HG03095 (cell line): Measurements from ENCODE around the gene PIK3CA.
A peak's percentile ranks its signal among the peaks of the same experiment; 100 is the strongest.
"Not testable (repeated sequence)": the region's sequence is repeated elsewhere in the genome, so short reads cannot be mapped to it uniquely, and the experiment has no call there.

Experiments used
- ATAC-seq: cut with Tn5 transposase; IDR thresholded peaks from one replicate; pipeline ENCODE4 v1.9.1; 2021; ENCODE audit warnings: moderate library complexity; ENCODE audit not compliant: unreplicated experiment

PIK3CA gene

DNA sequence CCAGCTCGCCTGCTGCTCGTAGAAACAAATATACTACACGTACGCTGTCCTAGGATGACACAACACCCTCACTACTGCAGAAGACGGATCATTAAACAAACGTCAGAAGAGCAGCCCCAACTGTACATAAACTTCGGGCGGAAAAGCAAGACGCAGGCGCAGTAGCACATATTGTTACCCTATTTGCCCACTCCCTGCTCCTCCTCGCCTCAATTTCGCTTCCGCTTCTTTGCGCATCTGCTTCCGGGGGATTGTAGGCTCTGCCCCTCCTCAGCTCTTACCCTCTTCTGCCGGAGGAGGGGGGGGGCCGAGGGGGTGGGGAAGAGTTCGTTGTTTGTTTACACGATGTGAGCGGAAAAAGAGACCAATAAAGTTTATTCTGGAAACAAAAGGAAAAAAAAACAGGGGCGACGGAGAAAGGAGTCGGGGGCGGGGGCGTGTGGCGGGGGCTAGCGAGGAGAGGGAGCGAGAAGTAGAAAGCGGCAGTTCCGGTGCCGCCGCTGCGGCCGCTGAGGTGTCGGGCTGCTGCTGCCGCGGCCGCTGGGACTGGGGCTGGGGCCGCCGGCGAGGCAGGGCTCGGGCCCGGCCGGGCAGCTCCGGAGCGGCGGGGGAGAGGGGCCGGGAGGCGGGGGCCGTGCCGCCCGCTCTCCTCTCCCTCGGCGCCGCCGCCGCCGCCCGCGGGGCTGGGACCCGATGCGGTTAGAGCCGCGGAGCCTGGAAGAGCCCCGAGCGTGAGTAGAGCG lies at the start of gene PIK3CA:
Gene PIK3CA, plus strand, starts transcription at position 485 of the 743 bp plus-strand sequence. CDS start 50,469 bp downstream, outside the sequence.
- peak; percentile 72 for ATAC-seq

DNA sequence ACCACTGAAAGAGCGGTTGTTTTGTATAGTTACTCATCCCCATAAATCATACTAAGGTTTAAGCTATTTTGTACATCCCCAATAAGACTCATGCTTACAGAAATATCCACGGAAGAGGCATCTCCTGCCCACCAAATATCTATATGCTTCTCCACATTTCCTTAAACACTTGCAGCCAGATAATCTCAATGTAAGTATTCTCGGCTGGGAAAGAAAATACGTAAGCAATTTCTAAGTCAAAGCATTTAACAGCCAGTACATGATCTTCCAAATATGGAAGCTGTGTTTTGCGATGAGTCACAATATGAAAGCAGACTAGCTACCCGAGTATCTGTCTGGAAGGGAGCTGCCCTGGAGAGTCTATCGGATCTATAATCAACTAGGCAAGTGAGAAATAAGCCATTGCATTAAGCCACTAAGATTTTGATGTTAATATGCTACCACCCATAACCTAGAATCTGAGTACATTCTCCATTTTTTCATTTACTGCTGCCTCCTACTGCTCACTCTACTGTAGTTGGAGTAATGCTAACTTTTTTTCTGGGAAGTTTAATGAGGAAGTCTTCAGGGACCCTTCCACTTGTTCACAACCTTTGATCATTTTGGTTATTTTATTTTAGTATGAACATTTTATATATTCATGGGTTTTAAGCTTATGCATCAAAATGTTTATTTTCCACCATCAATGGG lies 49.6 kb upstream of the PIK3CA start:
- ATAC-seq = no peak

DNA sequence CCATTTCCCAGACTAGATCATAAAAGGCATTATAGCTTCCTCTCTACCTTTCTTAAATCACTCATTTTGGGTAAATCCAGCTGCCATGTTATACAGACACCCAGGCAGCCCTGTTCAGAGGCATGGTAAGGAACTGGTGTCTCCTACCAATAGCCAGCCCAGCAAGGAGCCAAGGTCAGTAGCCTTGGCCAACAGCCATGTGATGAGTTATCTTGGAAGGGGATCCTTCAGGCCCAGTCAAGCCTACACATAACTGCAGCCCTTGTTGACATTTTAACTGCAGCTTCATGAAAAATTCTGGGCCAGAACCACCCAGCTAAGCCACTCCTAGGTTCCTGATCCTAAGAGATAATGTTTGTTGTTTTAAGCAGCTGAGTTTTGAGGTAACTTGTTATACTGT lies 47.5 kb upstream of the PIK3CA start:
- no peak for ATAC-seq

DNA sequence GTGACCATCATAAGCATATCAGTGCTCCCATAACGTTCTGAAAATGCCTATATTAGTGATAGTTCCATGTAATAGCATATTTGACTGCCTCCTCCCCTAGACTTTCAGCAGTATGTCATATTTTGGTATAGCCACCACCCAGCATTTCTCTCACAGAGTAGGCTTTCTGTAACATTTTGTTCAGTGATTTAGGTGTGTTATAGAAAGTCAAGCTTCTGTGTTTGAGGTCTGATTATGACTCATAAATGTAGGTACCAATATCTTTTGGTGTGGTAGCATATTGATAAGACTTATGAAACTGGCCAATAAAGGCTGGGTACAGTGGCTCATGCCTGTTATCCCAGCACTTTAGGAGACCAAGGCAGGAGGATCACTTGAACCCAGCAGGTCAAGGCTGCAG lies 42.3 kb upstream of the PIK3CA start:
- no peak for ATAC-seq

GRCh38 chr3:179107617-179108016 lies 40.5 kb upstream of the PIK3CA start:
- no peak for ATAC-seq

DNA sequence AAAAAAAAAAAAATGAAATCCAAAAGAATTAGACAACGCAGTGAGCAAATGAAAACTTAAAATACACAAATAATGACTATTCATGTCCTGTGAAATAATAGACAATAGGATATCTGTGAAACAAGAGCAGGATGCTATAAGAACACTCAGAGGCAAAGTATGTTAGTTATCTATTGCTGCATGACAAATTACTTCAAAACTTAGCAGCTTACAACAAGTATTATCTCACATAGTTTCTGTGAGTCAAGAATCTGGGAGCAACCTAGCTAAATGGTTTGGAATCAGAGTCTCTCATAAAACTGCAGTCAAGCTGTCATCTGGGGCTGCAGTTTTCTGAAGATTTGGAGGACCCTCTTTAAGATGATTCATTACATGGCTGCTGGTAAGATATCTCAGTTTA lies 40.1 kb upstream of the PIK3CA start:
- no peak for ATAC-seq

DNA sequence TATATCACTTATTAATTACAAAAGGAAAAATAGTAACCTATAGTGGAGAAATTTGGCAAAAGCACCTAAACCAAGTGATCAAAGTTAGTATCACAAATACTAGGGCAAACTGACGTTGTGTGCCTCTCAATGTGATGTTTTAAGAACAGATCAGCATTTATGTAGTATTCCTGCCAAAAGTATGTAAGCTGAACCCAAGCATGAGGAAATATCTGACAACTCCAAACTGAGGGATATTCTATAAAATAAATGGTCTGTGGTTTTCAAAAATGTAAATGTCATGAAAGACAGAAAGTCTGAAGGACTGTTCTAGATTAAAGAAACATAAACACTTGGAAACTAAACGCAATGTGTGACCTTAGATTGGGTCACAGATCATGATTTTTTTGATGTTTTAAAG lies 34.3 kb upstream of the PIK3CA start:
- ATAC-seq = no peak

- not testable (repeated sequence) for ATAC-seq
Observed at GRCh38 chr3:179115444-179115843, 32.7 kb upstream of the PIK3CA start.

DNA sequence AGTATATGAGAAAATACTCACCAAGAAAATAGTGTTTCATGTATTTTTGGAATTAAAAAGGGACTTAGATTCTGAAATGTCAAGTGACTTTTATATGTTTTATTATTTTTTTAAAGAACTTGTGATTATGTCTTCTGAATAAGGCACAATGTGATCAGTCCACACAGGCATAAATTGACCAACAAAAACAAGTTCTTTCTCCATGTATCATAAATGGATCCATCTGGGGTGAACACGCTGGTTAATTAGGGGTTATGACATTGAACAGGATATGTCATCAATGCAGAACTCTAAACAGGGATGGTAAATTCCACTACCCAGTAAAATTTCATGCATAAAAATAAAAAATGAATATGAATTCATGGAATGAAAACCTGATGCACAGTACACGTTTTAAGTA lies 31.3 kb upstream of the PIK3CA start:
- ATAC-seq = no peak

DNA sequence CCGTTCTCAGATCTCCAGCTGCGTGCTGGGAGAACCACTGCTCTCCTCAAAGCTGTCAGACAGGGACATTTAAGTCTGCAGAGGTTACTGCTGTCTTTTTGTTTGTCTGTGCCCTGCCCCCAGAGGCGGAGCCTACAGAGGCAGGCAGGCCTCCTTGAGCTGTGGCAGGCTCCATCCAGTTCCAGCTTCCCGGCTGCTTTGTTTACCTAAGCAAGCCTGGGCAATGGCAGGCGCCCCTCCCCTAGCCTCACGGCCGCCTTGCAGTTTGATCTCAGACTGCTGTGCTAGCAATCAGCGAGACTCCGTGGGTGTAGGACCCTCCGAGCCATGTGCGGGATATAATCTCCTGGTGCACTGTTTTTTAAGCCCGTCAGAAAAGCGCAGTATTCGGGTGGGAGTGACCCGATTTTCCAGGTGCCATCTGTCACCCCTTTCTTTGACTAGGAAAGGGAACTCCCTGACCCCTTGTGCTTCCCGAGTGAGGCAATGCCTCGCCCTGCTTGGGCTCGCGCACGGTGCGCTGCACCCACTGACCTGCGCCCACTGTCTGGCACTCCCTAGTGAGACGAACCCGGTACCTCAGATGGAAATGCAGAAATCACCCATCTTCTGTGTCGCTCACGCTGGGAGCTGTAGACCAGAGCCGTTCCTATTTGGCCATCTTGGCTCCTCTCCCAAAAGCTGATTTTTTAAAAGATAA lies 15.8 kb upstream of the PIK3CA start:
- not testable (repeated sequence) for ATAC-seq

DNA sequence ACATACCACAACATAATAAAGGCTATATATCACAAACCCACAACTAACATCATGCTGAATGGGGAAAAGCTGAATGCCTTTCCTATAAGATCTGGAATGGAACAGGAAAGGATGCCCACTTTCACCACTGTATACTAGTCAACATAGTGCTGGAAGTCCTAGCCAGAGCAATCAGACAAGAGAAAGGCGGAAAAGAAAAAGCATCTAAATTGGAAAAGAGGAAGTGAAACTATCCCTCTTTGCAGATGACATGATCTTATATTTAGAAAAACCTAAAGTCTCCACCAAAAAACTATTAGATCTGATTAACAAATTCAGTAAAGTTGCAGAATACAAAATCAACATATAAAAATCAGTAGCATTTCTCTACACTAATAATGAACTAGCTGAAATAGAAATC lies 14.6 kb upstream of the PIK3CA start:
- ATAC-seq = no peak

GRCh38 chr3:179136195-179136594 lies 12.0 kb upstream of the PIK3CA start:
- no peak for ATAC-seq

DNA sequence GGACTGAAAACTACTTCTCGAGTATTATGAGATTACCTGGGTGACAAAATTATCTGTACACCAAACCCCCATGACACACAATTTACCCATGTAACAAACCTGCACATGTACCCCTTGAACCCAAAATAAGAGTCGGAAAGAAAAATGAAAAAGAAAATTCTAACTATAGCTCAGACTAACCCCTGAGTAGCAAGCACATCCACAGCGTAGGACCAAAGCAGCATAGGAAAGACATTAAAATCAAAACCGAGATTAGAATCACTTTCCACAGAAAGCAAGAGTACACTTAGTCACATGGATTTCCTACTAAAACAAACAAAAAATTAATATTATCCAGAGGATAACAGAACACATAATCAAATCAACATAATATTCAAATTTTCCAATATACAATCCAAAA lies 6.3 kb upstream of the PIK3CA start:
- no peak for ATAC-seq

GRCh38 chr3:179146911-179147513 lies 1.1 kb upstream of the PIK3CA start:
- peak; percentile 26 for ATAC-seq

- ATAC-seq = peak; percentile 32
Observed at GRCh38 chr3:179147514-179147872, 664 bp upstream of the PIK3CA start.

DNA sequence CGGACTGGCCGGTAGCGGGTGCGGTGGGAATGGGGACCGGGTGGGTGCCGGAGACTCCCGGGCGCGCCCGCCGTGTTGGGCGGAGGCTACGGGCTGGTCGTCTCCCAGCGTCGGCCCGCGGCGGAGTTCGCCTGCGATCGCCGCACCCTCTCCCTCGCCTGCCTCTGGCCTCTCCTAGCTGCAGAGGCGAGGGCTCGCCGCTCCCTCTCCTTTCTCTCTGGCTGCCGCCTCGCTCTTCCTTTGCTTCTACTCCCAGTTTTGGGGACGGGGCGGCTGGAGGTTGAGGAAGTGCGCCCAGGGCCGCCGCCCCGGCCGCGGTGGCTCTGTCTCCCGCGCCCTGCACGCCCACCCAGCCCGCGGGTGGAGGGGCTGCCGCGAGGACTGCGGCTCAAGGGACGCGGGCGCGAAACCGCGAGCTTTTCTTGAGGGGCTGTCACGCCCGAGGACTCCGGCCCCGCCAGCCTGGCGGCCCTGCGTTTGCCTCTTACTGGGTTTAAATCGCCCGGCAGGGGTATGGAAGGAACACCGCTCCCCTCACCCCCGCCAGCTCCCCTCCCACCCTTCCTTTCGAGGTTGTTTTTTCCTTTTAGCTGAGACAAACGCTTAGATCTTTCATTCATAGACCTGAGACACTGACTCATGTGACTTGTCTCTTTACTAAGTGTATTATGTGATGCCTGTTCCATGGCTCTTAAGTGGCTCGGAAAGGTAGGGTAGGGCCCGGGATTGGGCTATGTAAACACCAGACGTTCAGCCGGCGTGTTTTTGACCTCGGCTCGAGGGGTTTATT lies 654 bp downstream of the PIK3CA start:
- ATAC-seq = peak; percentile 13

DNA sequence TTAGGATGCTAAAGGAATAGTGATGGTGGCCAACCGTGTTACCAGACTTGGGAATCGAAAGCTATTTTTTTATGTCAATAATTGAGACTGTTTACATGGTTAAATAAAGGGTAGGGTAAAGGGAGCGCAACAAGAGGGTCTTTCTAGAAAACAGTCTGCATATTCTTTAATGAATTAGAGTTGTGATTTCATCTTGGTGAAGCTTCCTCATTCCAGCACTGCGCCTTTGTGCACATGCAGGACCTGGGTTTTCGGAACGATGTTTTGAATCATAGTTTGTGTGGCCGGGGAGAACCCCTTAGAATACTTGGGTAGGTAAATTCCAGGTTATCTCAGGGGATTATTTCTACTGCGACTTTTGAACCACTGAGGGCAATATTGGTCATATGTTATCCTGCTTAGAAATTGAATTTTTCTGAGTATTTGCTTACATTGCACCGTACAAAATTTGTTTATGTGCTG lies 1.3 kb downstream of the PIK3CA start:
- ATAC-seq = peak; percentile 31

GRCh38 chr3:179149951-179150350 lies 1.8 kb downstream of the PIK3CA start:
- ATAC-seq = no peak

- no peak for ATAC-seq
Observed at GRCh38 chr3:179150610-179151009, 2.5 kb downstream of the PIK3CA start.

GRCh38 chr3:179151474-179151873 lies 3.3 kb downstream of the PIK3CA start:
- ATAC-seq = no peak

- ATAC-seq = no peak
Observed at GRCh38 chr3:179156170-179156569, 8.0 kb downstream of the PIK3CA start.
